ENCODE results near the gene OLFM1.

GRCh38 chr9:135084881-135085760 is 2.3 kb upstream of the OLFM1 start:
- TF ChIP-seq CTCF (optimal IDR thresholded peaks at IDR 0.05 in 1 of 3, IDR thresholded peaks at IDR 0.05 in 1 of 3, conservative IDR thresholded peaks at IDR 0.05 in 1 of 3; ENCODE audit: extremely low read depth in 1 of 3, insufficient read depth in 2 of 3, low read length in 3 of 3) (no peak), EZH2 (IDR thresholded peaks at IDR 0.05; ENCODE audit: low read length) (no peak)

All from keratinocyte (primary cell).